COLO668 (cell line): Measurements from ENCODE around the gene PALB2.
"Not testable (repeated sequence)": the region's sequence is repeated elsewhere in the genome, so short reads cannot be mapped to it uniquely, and the experiment has no call there.

Source experiments
- DNase-seq: peaks from one replicate; lab custom pipeline; 2025; ENCODE audit not compliant: unreplicated experiment; lab: John Stamatoyannopoulos, UW

PALB2 gene

DNA sequence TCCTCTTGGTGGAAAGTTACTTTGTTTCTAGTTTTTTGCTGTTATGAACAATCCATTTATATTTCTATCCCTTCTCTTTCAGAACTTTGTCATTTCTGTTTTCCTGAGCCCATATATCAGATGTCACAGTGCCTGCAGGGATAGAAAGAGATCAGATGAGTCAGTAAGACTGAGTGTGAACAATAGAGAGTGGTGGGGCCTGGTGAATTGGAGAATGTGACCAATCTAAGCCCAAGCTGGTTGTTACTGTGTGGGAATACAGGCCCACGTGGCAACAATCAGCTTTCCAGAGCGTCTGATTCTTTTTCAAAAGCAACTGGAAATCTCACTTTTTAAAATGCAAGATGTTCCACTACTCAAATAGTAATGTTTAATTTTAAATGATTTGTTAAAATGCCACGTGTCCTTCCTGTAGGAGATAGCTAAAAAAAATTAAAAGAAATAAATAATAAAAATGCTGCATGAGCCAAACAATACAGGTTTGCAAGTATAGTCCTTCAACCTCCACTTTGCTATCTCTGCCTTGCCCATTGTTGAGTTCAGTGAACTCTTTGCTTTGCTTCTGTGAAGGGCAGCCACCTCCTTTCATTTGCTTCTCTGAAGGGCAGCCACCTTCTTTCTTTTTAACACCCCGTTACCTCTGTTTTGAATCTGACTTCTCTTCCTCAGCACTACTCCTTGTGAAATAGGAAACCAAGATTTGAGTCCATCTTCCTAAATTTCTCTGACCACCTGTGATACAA, 9.7 kb upstream of the PALB2 start:
- no peak for DNase-seq

- DNase-seq: no peak
Observed at GRCh38 chr16:23642246-23642774, 1.2 kb upstream of the PALB2 start.

DNA sequence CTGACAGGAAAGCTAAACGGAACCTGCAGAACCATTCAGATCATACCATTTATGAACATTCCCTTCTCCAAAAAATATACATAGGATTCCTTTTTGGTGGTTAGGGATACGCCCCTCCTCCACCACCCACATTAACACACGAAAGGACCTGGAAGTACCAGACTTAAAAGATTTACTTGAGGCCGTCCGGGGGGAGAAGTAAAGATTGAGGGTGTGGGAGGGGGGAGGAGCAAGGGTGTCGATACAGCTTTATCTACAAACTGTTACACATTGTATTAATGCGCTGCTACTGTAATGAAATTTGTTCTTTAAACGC, 537 bp downstream of the PALB2 start:
- DNase-seq: no peak

DNA sequence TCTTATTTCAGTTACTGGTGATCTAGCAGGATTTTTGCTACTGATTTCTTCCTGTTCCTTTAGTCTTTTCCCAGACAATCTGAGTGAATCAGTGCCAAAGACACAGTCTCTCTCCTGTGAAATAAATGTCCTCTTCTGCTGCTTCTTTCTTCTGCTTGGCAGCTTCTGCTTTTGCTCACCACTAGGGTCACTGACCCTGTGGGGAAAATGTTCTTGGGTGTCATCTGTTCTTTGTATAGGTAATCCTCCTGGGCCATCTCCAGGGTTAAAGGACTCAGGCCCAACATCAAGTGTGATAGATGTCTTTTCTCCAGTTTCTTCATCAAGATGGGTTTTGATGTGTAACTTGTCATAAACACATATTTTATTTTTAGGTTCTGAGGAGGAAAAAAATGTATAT, 5.2 kb downstream of the PALB2 start:
- no peak for DNase-seq

- no peak for DNase-seq
Observed at GRCh38 chr16:23634461-23635036, 6.6 kb downstream of the PALB2 start.

DNA sequence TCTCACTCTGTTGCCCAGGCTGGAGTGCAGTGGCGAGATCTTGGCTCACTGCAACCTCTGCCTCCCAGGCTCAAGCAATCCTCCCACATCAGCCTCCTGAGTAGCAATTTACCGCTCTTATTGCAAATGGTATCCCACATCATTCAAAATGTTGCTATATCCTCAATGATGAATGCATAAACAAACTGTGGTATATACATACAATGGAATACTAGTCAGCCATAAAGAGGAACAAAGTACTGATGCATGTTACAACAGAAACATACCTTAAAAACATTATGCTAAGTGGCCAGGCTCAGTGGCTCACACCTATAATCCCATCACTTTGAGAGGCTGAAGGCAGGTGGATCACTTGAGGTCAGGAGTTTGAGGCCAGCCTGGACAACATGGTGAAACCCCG, 9.2 kb downstream of the PALB2 start:
- not testable (repeated sequence) for DNase-seq

GRCh38 chr16:23629516-23629915, 11.6 kb downstream of the PALB2 start:
- no peak for DNase-seq

DNA sequence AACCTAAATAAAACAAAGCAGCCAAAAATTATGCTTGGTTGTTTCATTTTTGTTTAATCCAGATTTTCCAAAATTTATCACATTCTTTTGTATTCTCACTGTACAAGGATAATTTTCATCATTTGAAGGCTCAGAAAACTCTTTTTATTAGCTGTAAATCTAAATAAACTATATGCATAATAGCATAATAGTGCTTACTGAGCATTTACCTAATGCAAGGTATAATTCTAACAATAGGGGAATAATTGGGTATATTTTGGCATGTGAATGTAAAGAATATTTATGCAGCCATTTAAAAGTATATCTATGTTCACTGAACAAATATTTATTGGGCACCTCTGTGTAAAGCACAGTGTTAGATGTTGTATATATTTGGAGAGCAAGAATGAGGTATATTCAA, 17.0 kb downstream of the PALB2 start:
- no peak for DNase-seq

DNA sequence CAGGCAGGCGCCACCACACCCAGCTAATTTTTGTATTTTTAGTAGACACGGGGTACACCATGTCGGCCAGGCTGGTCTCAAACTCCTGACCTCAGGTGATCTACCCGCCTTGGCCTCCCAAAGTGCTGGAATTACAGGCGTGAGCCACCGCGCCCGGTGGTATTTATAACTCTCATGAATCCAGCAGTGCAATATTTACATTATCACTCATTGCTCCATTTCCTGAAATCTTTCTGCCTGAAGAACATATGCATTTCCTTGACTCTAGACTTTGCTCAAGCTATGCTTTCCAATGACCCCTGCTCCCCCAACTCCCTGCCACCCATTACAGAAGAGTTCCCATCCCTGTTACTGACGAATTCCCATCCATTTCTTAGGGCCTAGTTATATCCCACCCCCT, 25.3 kb downstream of the PALB2 start:
- no peak for DNase-seq

DNA sequence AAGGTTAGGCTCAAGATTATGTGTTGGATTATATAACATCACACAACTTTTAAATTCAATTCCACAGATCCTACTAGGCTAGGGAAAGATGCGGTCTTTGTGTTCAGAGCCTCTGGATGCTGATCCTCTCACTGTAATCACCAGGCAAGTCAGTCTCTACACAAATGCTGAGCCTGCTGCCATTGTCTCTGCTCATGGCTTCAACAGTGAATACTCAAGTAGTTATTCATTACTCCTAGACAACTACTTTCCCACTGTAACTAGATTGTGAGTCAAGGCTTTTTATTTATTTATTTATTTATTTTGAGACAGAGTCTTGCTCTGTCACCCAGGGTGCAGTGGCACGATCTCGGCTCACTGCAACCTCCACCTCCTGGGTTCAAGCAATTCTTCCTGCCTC, 29.2 kb downstream of the PALB2 start:
- DNase-seq: no peak

GRCh38 chr16:23610905-23611304, 30.2 kb downstream of the PALB2 start:
- not testable (repeated sequence) for DNase-seq

DNA sequence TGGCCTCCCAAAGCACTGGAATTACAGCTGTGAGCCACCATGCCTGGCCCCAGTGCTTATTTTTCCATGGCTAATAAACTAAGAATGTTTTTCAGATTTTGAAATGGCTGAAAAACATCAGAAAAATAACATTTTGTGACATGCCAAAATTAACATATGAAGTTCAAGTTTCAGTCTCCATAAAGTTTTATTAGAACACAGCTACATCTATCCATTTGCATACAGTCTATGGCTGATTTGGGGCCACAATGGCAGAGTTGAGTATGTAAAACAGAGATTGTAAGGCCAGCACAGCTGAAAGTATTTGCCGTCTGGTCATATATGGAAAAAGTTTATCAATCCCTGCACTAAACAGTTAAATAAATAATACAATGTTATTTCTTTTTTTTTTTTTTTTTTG, 31.2 kb downstream of the PALB2 start:
- DNase-seq: no peak

GRCh38 chr16:23608194-23608593, 32.9 kb downstream of the PALB2 start:
- no peak for DNase-seq

DNA sequence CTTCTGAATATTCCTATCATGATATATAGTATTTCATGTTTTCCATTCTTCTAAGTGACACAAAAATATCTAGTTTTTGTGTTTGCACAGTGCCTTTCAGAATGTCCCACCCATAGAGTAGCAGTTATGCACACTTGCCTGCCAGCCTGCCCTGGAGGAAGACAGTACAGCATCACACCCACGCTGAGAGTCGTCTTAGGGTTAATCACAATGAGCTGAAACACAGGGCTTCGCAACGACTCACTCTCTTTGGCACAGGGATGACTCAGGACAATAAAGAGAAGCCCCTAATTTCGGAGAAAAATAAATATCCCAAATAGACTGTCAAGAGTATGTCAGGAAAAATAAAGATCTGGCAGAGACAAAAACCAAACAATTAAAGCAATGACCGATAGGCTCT, 33.4 kb downstream of the PALB2 start:
- no peak for DNase-seq

DNA sequence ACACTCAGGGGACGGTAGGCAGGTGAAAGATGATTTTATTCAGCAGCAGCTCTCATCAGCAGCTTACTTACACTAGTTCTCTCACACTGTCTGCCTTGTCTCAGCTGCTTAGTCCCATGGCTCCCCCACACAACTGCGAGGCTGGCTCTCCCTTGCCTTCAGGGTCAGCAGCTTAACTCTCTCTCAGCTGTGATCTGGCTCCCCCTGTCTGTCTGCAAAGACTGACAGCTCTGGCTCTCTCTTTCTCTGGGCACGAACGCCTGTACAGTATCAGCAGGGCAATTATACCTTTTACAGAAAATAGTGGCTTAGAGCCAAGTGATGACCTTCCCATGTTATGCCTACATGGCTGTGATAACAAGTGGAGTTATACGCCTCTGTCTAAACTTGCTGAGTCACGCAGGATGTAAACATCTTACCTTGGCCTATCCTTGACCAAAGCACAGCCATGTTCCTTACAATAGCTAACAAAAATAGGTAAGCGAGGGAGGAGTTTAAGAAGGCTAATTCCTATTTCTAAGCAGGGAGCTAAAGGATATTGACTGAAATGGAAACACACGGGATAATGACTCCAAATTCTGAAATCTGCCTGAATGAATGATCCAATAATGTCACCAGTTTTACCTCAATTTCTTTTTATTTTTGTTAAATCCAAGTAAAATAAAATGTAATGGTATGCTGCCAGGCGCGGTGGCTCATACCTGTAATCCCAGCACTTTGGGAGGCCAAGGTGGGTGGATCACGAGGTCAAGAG, 43.9 kb downstream of the PALB2 start:
- no peak for DNase-seq

- peak; percentile 95 for DNase-seq
Observed at GRCh38 chr16:23595951-23596720, 45.0 kb downstream of the PALB2 start, which contains the start of gene NDUFAB1. TSS of gene NDUFAB1 (minus strand) at chr16:23596316. CDS start at chr16:23596290, 26 bp downstream.

DNA sequence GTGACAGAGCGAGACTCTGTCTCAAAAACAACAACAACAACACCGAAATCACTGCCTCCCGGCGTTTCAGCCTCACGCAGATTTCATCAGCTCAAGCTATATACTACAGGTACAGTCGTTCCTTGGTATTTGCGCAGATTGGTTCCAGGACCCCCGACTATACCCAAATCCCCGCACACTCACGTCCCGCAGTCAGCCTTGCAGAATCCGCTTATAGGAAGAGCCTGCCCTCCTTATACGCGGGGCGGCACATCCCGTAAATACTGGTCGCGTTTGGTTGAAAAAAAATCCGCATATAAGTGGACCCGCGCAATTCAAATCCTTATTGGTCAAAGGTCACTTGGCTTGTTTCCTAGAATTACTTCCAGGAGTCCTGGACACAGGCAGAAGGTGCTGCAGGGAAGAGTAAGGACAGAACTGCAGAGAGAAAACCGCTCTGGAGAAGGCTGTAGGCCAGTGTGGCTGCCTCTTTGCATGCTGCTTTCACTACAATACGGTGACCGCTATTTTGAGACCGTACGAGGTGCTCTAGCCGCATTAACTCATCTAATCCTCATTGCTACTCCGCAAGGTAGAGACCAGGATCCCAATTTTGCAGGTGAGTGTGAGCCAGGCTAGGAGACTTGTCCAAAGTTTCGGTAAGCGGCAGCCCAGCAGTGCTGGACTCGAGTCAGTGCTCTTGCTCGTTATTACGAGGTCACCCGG, 45.7 kb downstream of the PALB2 start:
- DNase-seq: no peak

GRCh38 chr16:23594186-23594585, 46.9 kb downstream of the PALB2 start:
- no peak for DNase-seq

DNA sequence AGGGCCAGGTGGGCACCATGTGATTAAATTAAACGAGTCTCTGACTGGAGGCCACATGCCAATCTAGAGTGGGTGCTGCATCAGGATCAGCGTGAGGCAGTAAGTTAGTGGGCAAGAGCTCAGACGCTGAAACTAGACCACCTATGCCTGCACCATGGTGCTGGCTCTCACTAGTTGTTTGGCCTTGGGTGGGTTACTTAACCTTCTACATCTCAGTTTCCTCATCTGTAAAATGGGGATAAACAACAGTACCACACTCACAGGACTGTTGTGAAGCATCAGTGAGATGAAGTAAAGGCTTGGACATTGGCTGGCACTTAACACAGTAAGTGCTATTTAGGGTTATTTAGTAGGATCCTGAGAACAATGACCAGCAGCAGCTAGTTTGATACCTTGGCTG, 50.9 kb downstream of the PALB2 start:
- no peak for DNase-seq

GRCh38 chr16:23587726-23588125, 53.4 kb downstream of the PALB2 start:
- no peak for DNase-seq
